ENCODE results near the gene TOMM40.

- TF ChIP-seq EZH2 (IDR thresholded peaks at IDR 0.05; ENCODE audit: insufficient read depth, poor library complexity, severe bottlenecking) (no peak), EZH2phosphoT487 (IDR thresholded peaks at IDR 0.05; ENCODE audit: insufficient read depth, low read depth) (no peak)
Measured at GRCh38 chr19:44891016-44891882, at the start of gene TOMM40.

All from GM23248 (cell line).